Jurkat, Clone E6-1 (cell line): ENCODE data around the gene ZNF571. TPM values are rescaled to one million over a fixed set of nuclear protein-coding genes. Genes with fewer than 3 reads are reported as not detected.

Source experiments
- DNase-seq: peaks from one replicate; pipeline ENCODE4 v3.0.0-alpha.2; 2011; ENCODE audit warnings: low read depth, low spot score
- H3K4me3 ChIP-seq: 2 replicates; pipeline ENCODE4 v1.5.1; 2011; ENCODE audit warnings: mild to moderate bottlenecking, low read length, control low read depth, moderate library complexity
- polyA plus RNA-seq: library from polyadenylated mRNA; unstranded; fragments of >200 nt; gene quantifications from one replicate; pipeline ENCODE4 v1.2.1, GENCODE V29; 2012; ENCODE audit warnings: missing spikeins; ENCODE audit not compliant: insufficient read length, insufficient read depth

The ZNF571 gene
- polyA plus RNA-seq = 2.9 TPM

DNA sequence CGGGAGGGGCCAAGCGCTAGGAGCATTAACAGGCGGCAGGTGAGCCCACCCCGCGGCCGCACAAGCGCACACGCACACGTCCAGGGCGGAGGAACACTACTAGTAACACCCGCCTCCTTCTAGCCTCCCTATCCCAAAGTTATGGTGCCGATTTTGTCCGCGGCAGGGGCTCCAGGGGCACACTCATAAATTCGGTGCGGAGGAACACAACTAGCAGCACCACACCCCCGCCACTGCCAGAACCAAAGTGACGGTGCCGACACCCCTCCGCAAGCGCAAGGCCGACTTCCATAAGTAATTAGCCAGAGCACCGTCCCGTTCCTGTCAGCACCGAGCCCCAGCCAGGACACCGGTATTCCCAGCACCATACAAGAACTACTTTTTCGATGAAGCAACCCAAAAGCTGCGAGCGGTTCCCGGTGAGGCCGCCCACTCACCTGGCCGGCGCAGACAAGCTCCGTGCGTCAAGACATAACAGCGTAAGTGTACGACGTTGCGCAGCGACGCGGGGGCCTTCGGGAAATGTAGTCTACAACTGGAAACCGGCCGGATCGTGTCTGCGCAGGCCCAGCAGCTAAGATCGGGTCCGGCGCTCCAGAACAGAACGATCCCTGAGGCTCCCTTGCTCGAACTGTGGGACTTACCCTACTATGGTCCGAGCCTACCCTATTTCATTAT is at the start of gene ZNF571, which contains the start of gene ZNF540:
TSS of gene ZNF571 (minus strand) at position 489 of the 678 bp plus-strand sequence. CDS start 8,116 bp downstream, outside the sequence.
TSS of gene ZNF540 (plus strand) at position 573 of the 678 bp plus-strand sequence. CDS start 3,572 bp downstream, outside the sequence.
- peak within 1 kb of the TSS; percentile 96 for H3K4me3 ChIP-seq
- DNase-seq = peak; percentile 94

DNA sequence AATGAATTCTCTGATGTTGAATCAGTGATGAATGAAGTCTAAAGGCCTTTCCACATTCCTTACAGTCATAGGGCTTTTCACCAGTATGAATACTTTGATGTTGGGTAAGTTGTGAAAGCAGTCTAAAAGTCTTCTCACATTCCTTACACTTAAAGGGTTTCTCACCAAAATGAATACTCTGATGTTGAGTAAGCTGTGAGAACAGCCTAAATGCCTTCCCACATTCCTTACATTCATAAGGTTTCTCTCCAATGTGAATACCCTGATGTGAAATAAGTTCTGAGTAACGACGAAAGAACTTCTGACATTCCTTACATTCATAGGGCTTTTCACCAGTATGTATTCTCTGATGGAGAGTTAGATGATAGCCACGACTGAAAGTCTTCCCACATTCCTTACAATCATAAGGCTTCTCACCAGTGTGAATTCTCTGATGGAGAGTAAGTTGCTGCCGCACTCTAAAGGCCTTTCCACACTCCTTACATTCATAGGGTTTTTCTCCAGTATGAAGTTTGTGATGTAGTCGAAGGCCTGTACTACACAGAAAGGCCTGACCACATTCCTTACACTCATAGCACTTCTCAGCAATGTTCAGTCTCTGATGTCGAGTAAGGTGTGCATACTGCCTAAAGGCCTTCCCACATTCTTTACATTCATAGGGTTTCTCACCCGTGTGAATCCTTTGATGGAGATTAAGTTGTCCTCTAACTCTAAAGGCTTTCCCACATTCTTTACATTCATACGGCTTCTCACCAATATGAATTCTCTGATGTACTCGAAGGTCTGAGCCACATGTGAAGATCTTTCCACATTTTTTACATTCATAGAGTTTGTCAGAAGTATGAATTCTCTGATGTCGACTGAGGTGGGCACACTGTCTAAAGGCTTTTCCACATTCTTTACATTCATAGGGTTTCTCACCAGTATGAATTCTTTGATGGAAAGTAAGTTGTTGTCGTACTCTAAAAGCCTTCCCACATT is 40.8 kb upstream of the ZNF571 start:
- DNase-seq = no peak
- H3K4me3 ChIP-seq = no peak overlapping the region

GRCh38 chr19:37594982-37595382 is 390 bp upstream of the ZNF571 start:
- no peak for DNase-seq
- peak overlapping the region; percentile 96 for H3K4me3 ChIP-seq

- H3K4me3 ChIP-seq = peak overlapping the region; percentile 96
- no peak for DNase-seq
Observed at GRCh38 chr19:37593996-37594303, 642 bp downstream of the ZNF571 start.

- no peak overlapping the region for H3K4me3 ChIP-seq
- DNase-seq = no peak
Observed at GRCh38 chr19:37583340-37583739, 11.3 kb downstream of the ZNF571 start.

DNA sequence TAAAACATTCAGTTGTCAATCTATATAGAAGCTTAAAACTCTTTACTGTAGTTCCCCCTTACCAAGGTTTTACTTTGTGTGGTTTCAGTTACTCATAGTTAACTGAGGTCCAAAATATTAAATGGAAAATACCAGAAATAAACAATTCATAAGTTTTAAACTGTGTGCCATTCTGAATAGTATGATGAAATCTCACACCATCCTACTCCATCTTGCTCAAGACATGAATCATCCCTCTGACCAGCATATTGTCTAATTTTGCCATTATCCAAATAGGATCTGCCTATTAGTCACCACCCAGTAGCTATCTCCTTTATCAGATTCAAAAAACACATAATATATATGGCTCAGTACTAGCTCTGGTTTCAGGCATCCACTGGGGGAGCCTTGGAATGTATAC is 22.4 kb downstream of the ZNF571 start:
- DNase-seq = no peak
- H3K4me3 ChIP-seq = no peak overlapping the region

DNA sequence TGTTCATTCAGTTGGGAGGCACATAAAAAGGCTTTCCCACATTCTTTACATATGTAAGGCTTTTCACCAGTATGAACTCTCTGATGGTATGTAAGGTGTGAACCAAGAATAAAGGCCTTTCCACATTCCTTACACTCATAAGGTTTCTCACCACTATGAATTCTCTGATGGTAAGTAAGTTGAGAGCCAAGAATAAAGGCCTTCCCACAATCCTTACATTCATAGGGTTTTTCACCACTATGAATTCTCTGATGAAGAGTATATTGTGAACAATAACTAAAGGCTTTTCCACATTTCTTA is 29.3 kb downstream of the ZNF571 start:
- no peak overlapping the region for H3K4me3 ChIP-seq
- DNase-seq = no peak

DNA sequence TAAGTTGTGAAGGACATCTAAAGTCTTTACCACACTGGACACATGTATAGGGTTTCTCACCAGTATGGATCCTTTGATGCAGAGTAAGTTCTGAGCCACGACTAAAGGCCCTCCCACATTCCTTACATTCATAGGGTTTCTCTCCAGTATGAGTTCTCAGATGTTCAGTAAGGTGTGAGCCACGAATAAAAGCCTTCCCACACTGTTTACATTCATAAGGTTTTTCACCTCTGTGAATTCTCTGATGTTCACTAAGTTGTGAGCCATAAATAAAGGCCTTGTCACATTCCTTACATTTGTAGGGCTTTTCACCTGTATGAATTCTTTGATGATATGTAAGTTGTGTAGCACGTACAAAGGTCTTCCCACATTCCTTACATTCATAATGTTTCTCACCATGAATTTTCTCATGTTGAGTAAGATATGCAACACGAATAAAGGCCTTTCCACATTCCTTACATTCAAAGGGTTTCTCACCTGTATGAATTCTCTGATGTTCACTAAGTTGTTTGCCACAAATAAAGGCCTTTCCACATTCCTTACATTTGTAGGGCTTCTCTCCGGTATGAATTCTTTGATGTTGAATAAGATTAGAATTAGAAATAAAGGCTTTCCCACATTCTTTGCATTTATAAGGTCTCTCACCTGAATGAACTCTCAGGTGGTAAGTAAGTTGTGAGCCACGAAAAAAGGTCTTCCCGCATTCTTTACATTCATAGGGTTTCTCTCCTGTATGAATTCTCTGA is 29.8 kb downstream of the ZNF571 start:
- H3K4me3 ChIP-seq = no peak overlapping the region

DNA sequence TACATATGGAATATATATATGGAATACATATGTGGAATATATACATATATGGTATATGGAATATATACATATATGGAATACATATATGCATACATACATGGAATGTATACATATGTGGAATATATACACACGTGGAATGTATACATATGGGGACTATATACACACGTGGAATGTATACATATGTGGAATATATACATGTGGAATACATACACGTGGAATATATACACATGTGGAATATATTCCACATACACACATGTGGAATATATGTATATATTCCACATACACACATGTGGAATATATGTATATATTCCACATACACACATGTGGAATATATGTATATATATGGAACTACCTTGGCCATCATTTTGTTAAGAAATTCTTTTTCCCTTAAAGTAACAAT is 31.1 kb downstream of the ZNF571 start:
- no peak for DNase-seq
- no peak overlapping the region for H3K4me3 ChIP-seq

More for the DNA sequence above, 29.8 kb downstream of the ZNF571 start:
- no peak for DNase-seq

GRCh38 chr19:37551129-37551993 is 43.2 kb downstream of the ZNF571 start:
- DNase-seq = no peak
- no peak overlapping the region for H3K4me3 ChIP-seq

- DNase-seq = no peak
- no peak overlapping the region for H3K4me3 ChIP-seq
Observed at GRCh38 chr19:37537391-37537947, 57.1 kb downstream of the ZNF571 start.

GRCh38 chr19:37519890-37520289 is 74.7 kb downstream of the ZNF571 start:
- DNase-seq = no peak
- no peak overlapping the region for H3K4me3 ChIP-seq
